Astrocyte (in vitro differentiated cells and primary cell): ENCODE measurements around the gene BAG5.

Source experiments
- EZH2 ChIP-seq: IDR thresholded peaks from 2 replicates; pipeline ENCODE4 v1.6.1; 2012; ENCODE audit warnings: mild to moderate bottlenecking, low read length, inconsistent platforms; ENCODE audit not compliant: insufficient read depth
- TF ChIP-seq, protein P1 (sequence below): IDR thresholded peaks from 2 replicates; pipeline ENCODE4 v1.5.1; 2011; ENCODE audit warnings: low read depth, mild to moderate bottlenecking, inconsistent platforms, low read length, moderate library complexity; ENCODE audit not compliant: insufficient read depth

DNA sequence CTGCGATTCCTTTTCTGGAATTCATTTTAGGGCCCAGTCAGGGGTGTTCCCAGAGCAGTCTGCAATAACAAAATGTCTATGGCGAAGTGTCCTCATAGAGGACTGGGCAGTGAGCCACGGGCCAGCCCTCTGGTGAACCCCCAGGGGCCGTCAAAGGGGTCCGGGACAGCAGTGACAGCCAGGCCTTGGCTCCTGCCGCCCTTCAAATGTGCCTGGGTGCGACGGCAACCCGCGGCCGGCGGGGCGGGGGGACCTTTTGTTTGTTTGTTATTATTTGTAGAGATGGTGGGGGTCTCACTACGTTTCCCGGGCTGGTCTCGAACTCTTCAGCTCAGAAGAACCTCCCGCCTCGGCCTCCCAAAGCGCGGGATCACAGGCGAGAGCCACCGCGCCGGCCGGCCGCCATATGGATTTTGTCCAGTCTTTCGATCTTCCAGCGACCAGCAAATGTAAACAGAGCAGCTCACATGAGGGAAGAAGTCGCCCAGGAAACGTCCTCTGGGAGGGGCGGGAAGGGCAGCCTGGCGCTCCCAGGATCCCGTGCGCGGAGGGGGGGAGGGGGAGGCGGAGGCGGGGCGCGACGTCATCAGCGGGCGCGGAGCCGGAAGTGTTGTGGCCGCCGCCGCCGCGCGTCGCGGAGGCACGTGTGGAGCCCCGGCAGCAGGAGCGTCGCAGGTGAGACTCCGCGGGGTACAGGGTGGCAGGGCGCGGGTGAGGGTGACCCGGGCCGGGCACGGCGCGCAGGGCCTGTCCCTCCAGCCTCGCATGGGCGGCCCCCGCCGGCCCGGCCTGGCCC is 33.7 kb downstream of the BAG5 start, which contains the start of gene TRMT61A:
- TF ChIP-seq, protein P1, sequence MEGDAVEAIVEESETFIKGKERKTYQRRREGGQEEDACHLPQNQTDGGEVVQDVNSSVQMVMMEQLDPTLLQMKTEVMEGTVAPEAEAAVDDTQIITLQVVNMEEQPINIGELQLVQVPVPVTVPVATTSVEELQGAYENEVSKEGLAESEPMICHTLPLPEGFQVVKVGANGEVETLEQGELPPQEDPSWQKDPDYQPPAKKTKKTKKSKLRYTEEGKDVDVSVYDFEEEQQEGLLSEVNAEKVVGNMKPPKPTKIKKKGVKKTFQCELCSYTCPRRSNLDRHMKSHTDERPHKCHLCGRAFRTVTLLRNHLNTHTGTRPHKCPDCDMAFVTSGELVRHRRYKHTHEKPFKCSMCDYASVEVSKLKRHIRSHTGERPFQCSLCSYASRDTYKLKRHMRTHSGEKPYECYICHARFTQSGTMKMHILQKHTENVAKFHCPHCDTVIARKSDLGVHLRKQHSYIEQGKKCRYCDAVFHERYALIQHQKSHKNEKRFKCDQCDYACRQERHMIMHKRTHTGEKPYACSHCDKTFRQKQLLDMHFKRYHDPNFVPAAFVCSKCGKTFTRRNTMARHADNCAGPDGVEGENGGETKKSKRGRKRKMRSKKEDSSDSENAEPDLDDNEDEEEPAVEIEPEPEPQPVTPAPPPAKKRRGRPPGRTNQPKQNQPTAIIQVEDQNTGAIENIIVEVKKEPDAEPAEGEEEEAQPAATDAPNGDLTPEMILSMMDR, result no peak
- no peak for TF ChIP-seq EZH2
